Measurements from ENCODE around the gene C10orf120. TPM values are rescaled to one million over a fixed set of nuclear protein-coding genes. Genes with fewer than 3 reads are reported as not detected.

Gene C10orf120
- not detected in 2 replicates for total RNA-seq (2012; rRNA removed)

DNA sequence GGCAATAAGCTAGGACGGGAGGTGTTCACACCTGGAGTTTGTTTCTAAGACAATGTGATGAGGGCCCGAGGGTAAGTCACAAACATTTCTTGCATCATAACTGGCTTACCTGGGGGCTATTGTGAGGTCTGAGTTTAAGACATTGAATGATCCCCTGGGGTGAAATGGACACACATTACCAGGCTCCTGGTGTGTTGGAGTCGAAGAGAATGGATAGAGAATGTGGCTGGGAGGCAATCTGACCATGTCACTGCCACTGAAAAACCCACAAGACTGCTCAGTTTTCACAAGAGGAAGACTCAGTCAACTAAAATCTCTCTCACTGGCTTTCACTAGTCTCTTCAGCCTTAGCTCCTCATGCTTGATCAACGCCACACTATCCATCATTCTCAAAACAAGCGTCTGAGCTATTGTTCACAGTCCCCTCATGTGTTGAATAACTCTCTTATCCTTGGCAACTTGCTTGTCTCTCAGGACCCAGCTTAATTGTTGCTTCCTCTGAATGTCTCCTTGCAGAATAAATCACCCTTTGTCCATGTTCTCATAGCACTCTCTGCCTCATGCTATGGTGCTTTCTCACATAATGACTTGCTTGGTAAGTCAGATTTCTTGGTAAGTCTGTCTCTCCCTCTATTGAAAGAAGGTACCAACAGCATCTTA lies at the start of gene C10orf120:
Gene C10orf120, minus strand, starts transcription at position 51 of the 660 bp plus-strand sequence. CDS start 56 bp downstream, outside the sequence.
- Histone ChIP-seq H3K36me3 (ENCODE audit: insufficient read depth, low read length) (no peaks in the 10 kb centered on the region), H3K4me2 (ENCODE audit: low read length) (no peak within 1 kb of the TSS), H3K9ac (ENCODE audit: low read depth, low read length) (no peak within 1 kb of the TSS), H3K9me3 (replicated peaks; ENCODE audit: low read length) (no peaks in the 10 kb centered on the region), H3K27me3 (ENCODE audit: control insufficient read depth, insufficient read depth, low read length) (peaks cover 9% of the 10 kb centered on the region), H3K4me3 (ENCODE audit: low read length) (no peak within 1 kb of the TSS), H3K4me1 (ENCODE audit: control insufficient read depth, insufficient read depth, low read length) (no peaks in the 10 kb centered on the region)

- H3K4me3 ChIP-seq (ENCODE audit: low read length), result no peak overlapping the region
- peaks cover 19% of the 10 kb centered on the region for H3K27me3 ChIP-seq (ENCODE audit: control insufficient read depth, insufficient read depth, low read length)
Measured at GRCh38 chr10:122748496-122748895, 48.9 kb upstream of the C10orf120 start.

GRCh38 chr10:122746408-122746807 lies 46.8 kb upstream of the C10orf120 start:
- H3K4me1 ChIP-seq (ENCODE audit: control insufficient read depth, insufficient read depth, low read length), result no peaks in the 10 kb centered on the region
- H3K4me3 ChIP-seq (ENCODE audit: low read length), result no peak overlapping the region
- H3K36me3 ChIP-seq (ENCODE audit: insufficient read depth, low read length), result no peaks in the 10 kb centered on the region
- H3K9me3 ChIP-seq (replicated peaks; ENCODE audit: low read length), result no peaks in the 10 kb centered on the region
- no peak overlapping the region for H3K4me2 ChIP-seq (ENCODE audit: low read length)
- H3K9ac ChIP-seq (ENCODE audit: low read depth, low read length), result no peak overlapping the region
- H3K27me3 ChIP-seq (ENCODE audit: control insufficient read depth, insufficient read depth, low read length), result peaks cover 23% of the 10 kb centered on the region

More at GRCh38 chr10:122748496-122748895, 48.9 kb upstream of the C10orf120 start:
- Histone ChIP-seq H3K4me2 (ENCODE audit: low read length) (no peak overlapping the region), H3K36me3 (ENCODE audit: insufficient read depth, low read length) (no peaks in the 10 kb centered on the region), H3K9ac (ENCODE audit: low read depth, low read length) (no peak overlapping the region), H3K9me3 (replicated peaks; ENCODE audit: low read length) (no peaks in the 10 kb centered on the region), H3K4me1 (ENCODE audit: control insufficient read depth, insufficient read depth, low read length) (no peaks in the 10 kb centered on the region)

DNA sequence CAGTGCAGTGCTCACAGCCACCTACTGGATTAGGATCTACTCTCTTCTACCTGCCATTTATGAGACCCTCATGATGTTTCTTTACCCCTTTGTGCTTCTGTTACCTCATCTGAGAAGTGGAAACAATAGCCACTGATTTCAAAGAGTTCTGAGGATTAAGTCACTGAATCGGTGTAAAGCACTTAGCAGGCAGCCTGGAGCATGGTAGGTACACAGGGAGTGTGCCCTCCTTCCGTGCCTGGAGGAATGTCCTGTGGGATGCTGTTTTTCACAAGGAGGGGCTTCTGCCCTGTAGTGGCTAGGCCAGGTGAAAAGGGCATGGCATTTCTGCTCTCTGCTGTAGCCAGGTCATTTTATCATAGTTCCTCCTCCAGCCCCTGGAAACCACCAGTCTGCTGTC lies 44.6 kb upstream of the C10orf120 start:
- no peak overlapping the region for H3K9ac ChIP-seq (ENCODE audit: low read depth, low read length)
- peaks cover 25% of the 10 kb centered on the region for H3K27me3 ChIP-seq (ENCODE audit: control insufficient read depth, insufficient read depth, low read length)
- no peaks in the 10 kb centered on the region for H3K36me3 ChIP-seq (ENCODE audit: insufficient read depth, low read length)
- H3K9me3 ChIP-seq (replicated peaks; ENCODE audit: low read length), result no peaks in the 10 kb centered on the region
- H3K4me1 ChIP-seq (ENCODE audit: control insufficient read depth, insufficient read depth, low read length), result no peaks in the 10 kb centered on the region
- H3K4me2 ChIP-seq (ENCODE audit: low read length), result no peak overlapping the region
- no peak overlapping the region for H3K4me3 ChIP-seq (ENCODE audit: low read length)

DNA sequence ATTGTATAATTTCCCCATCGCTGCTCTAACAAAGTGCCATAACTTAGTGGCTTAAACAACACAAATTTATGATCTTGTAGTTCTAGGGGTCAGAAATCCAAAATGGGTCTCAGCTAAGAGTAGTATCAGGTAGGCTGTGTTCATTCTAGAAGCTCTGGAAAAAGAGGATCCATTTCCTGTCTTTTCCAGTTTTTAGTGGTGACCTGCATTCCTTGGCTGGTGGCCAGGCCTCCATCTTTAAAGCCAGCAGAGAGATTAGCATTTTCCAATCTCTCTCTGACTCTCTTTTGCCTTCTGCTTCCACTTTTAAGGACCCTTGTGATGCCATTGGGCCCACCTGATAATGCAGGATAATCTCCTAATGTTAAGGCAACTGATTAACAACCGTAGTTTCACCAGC lies 41.0 kb upstream of the C10orf120 start:
- Histone ChIP-seq H3K9ac (ENCODE audit: low read depth, low read length) (no peak overlapping the region), H3K36me3 (ENCODE audit: insufficient read depth, low read length) (no peaks in the 10 kb centered on the region), H3K27me3 (ENCODE audit: control insufficient read depth, insufficient read depth, low read length) (peaks cover 15% of the 10 kb centered on the region)

GRCh38 chr10:122738031-122738430 lies 38.4 kb upstream of the C10orf120 start:
- H3K27me3 ChIP-seq (ENCODE audit: control insufficient read depth, insufficient read depth, low read length), result peaks cover 23% of the 10 kb centered on the region
- no peaks in the 10 kb centered on the region for H3K9me3 ChIP-seq (replicated peaks; ENCODE audit: low read length)
- H3K36me3 ChIP-seq (ENCODE audit: insufficient read depth, low read length), result no peaks in the 10 kb centered on the region
- no peak overlapping the region for H3K9ac ChIP-seq (ENCODE audit: low read depth, low read length)
- H3K4me3 ChIP-seq (ENCODE audit: low read length), result no peak overlapping the region
- H3K4me2 ChIP-seq (ENCODE audit: low read length), result no peak overlapping the region
- no peaks in the 10 kb centered on the region for H3K4me1 ChIP-seq (ENCODE audit: control insufficient read depth, insufficient read depth, low read length)

More for the DNA sequence above, 41.0 kb upstream of the C10orf120 start:
- Histone ChIP-seq H3K9me3 (replicated peaks; ENCODE audit: low read length) (no peaks in the 10 kb centered on the region), H3K4me3 (ENCODE audit: low read length) (no peak overlapping the region), H3K4me2 (ENCODE audit: low read length) (no peak overlapping the region), H3K4me1 (ENCODE audit: control insufficient read depth, insufficient read depth, low read length) (no peaks in the 10 kb centered on the region)

DNA sequence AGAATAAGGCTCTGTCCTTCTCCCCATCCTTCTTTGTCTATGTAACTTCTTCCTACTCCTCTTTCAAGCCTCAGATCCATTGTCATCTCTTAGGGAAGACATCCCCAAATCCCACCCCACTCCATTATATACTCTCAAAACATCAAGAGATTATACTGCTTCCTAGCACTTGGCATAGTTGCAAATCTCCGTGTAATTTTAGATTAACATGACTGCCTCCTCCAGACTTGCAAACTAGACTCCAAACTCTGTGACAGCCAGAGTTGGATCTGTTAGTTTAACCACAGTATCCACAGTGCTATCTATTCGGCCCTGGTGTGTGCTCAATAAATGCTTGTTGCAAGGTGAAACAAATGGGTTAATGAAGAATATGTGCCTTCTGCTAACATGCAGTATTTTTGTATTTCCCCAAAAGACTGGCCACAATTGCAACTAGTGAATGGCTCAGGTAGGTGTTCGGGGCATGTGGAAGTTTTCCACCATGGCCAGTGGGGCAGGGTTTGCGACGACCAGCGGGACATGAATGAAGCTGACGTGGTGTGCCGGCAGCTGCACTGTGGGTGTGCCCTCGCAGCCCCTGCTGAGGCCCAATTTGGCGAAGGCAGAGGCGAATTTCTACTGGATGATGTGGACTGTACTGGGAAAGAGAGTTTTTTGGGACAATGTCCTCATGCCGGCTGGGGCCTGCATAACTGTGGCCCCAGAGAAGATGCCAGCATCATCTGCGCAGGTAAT lies 34.5 kb upstream of the C10orf120 start:
- H3K36me3 ChIP-seq (ENCODE audit: insufficient read depth, low read length), result no peaks in the 10 kb centered on the region
- no peak overlapping the region for H3K4me2 ChIP-seq (ENCODE audit: low read length)
- H3K9ac ChIP-seq (ENCODE audit: low read depth, low read length), result no peak overlapping the region
- no peak overlapping the region for H3K4me3 ChIP-seq (ENCODE audit: low read length)
- H3K27me3 ChIP-seq (ENCODE audit: control insufficient read depth, insufficient read depth, low read length), result peaks cover 42% of the 10 kb centered on the region
- no peaks in the 10 kb centered on the region for H3K9me3 ChIP-seq (replicated peaks; ENCODE audit: low read length)
- H3K4me1 ChIP-seq (ENCODE audit: control insufficient read depth, insufficient read depth, low read length), result no peaks in the 10 kb centered on the region

DNA sequence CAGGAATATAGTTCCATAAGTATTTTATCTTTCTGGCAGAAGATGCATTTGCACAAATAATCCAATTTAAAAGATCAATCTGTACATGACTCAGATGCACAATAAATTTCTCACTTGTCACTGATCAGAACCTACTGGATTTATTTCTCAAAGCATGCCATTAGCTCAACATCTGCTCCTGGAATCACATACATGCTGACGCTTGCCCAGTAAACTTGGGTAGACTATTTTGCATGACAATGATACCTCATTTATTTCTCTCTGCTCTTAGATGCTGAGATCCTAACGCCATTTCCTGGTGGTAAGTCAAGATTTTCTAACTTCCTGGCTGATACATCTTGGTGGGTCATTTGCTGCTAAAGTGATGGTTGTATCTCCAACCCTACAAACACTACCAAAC lies 33.8 kb upstream of the C10orf120 start:
- Histone ChIP-seq H3K4me2 (ENCODE audit: low read length) (no peak overlapping the region), H3K9ac (ENCODE audit: low read depth, low read length) (no peak overlapping the region), H3K9me3 (replicated peaks; ENCODE audit: low read length) (no peaks in the 10 kb centered on the region), H3K4me1 (ENCODE audit: control insufficient read depth, insufficient read depth, low read length) (no peaks in the 10 kb centered on the region), H3K4me3 (ENCODE audit: low read length) (no peak overlapping the region), H3K36me3 (ENCODE audit: insufficient read depth, low read length) (no peaks in the 10 kb centered on the region), H3K27me3 (ENCODE audit: control insufficient read depth, insufficient read depth, low read length) (peaks cover 43% of the 10 kb centered on the region)

DNA sequence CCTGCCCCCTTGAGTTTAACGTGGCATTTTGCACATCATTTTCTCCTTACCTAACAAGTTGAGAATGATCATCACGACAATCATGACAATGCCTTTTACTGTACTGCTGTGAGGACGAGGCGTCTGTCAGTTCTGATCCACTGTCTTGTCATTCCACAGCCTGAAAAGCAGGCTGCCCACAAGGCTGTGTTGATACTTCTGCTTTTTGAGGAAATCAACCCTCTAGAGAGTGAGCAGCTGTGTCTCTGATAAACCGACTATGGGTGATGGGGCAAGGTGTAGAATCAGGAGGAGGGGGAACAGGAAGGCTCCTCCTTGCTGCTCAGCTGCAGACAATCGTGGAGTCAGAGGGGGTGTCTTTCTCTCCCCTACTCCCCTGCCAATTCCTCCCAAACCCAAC lies 30.6 kb upstream of the C10orf120 start:
- Histone ChIP-seq H3K9ac (ENCODE audit: low read depth, low read length) (no peak overlapping the region), H3K36me3 (ENCODE audit: insufficient read depth, low read length) (no peaks in the 10 kb centered on the region), H3K4me2 (ENCODE audit: low read length) (no peak overlapping the region), H3K9me3 (replicated peaks; ENCODE audit: low read length) (no peaks in the 10 kb centered on the region), H3K4me1 (ENCODE audit: control insufficient read depth, insufficient read depth, low read length) (no peaks in the 10 kb centered on the region), H3K4me3 (ENCODE audit: low read length) (no peak overlapping the region), H3K27me3 (ENCODE audit: control insufficient read depth, insufficient read depth, low read length) (peaks cover 43% of the 10 kb centered on the region)

DNA sequence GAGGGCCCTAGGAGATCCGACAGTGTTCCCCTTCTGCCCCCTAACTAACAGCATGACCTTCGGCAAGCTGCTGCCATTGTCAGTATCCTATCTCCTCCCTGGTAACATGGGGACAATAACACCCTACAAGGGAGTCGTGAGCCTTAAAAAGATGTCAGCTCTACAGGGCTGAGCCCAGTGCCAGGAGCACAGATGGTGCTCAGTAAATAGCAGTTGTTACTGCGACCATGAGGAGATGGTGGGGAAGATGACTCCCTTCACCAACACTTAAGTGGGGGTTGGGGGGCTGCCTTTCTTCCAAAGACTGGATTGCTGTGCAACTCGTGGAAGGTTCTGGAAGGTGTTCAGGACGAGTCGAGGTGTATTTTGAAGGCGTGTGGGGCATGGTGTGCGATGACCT lies 29.5 kb upstream of the C10orf120 start:
- Histone ChIP-seq H3K4me1 (ENCODE audit: control insufficient read depth, insufficient read depth, low read length) (no peaks in the 10 kb centered on the region), H3K4me2 (ENCODE audit: low read length) (no peak overlapping the region), H3K9me3 (replicated peaks; ENCODE audit: low read length) (no peaks in the 10 kb centered on the region), H3K9ac (ENCODE audit: low read depth, low read length) (no peak overlapping the region), H3K36me3 (ENCODE audit: insufficient read depth, low read length) (no peaks in the 10 kb centered on the region), H3K27me3 (ENCODE audit: control insufficient read depth, insufficient read depth, low read length) (peaks cover 36% of the 10 kb centered on the region), H3K4me3 (ENCODE audit: low read length) (no peak overlapping the region)

GRCh38 chr10:122727426-122727825 lies 27.8 kb upstream of the C10orf120 start:
- no peaks in the 10 kb centered on the region for H3K9me3 ChIP-seq (replicated peaks; ENCODE audit: low read length)
- no peaks in the 10 kb centered on the region for H3K4me1 ChIP-seq (ENCODE audit: control insufficient read depth, insufficient read depth, low read length)
- H3K36me3 ChIP-seq (ENCODE audit: insufficient read depth, low read length), result no peaks in the 10 kb centered on the region
- no peak overlapping the region for H3K9ac ChIP-seq (ENCODE audit: low read depth, low read length)
- no peak overlapping the region for H3K4me3 ChIP-seq (ENCODE audit: low read length)
- H3K27me3 ChIP-seq (ENCODE audit: control insufficient read depth, insufficient read depth, low read length), result peaks cover 32% of the 10 kb centered on the region
- no peak overlapping the region for H3K4me2 ChIP-seq (ENCODE audit: low read length)

GRCh38 chr10:122725768-122726167 lies 26.1 kb upstream of the C10orf120 start:
- peaks cover 43% of the 10 kb centered on the region for H3K27me3 ChIP-seq (ENCODE audit: control insufficient read depth, insufficient read depth, low read length)
- no peak overlapping the region for H3K9ac ChIP-seq (ENCODE audit: low read depth, low read length)
- no peak overlapping the region for H3K4me2 ChIP-seq (ENCODE audit: low read length)
- no peak overlapping the region for H3K4me3 ChIP-seq (ENCODE audit: low read length)
- no peaks in the 10 kb centered on the region for H3K4me1 ChIP-seq (ENCODE audit: control insufficient read depth, insufficient read depth, low read length)
- H3K36me3 ChIP-seq (ENCODE audit: insufficient read depth, low read length), result no peaks in the 10 kb centered on the region
- H3K9me3 ChIP-seq (replicated peaks; ENCODE audit: low read length), result no peaks in the 10 kb centered on the region

Data from skeletal muscle satellite cell (primary cell).